Neuron (in vitro differentiated cells): ENCODE measurements around the gene GNPTAB.
"Not testable (repeated sequence)": the region's sequence is repeated elsewhere in the genome, so short reads cannot be mapped to it uniquely, and the experiment has no call there.

Experiments
- H2AFZ ChIP-seq: one replicate; pipeline ENCODE4 v1.6.1; 2013; ENCODE audit warnings: low read depth, mild to moderate bottlenecking, inconsistent platforms, low read length, moderate library complexity
- H3K27me3 ChIP-seq: one replicate; pipeline ENCODE4 v1.6.1; 2013; ENCODE audit warnings: low read length; ENCODE audit not compliant: insufficient read depth
- H3K36me3 ChIP-seq: one replicate; pipeline ENCODE4 v1.6.1; 2013; ENCODE audit warnings: low read length; ENCODE audit not compliant: insufficient read depth
- H3K4me1 ChIP-seq: one replicate; pipeline ENCODE4 v1.6.1; 2013; ENCODE audit warnings: low read length; ENCODE audit not compliant: insufficient read depth
- H3K4me3 ChIP-seq: 2 replicates; pipeline ENCODE4 v1.5.1; 2013; ENCODE audit warnings: mild to moderate bottlenecking, low read length, moderate library complexity
- H3K9me3 ChIP-seq: one replicate; pipeline ENCODE4 v1.6.1; 2013; ENCODE audit warnings: low read length

Gene GNPTAB

DNA sequence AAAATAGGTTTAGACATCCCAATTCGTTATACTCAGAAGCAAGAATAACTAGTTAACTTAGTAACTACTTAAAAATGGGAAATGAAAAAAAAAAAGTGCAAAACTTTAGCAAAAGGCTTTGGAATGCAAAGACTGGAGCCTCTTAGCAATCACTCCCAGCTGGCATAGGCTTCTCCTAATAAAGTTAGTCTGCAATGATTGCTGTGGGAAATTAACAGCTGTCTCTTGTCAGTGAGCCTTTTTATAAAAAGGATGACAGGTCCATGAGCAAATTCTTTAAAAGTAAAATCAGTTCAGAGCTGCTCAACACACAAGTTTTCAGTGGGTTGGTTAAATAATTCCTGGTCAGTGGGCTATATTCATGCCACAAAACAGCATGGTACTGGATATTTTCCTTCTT lies 84.1 kb downstream of the GNPTAB start:
- no peak overlapping the region for H2AFZ ChIP-seq
- no peak overlapping the region for H3K4me3 ChIP-seq
- H3K4me1 ChIP-seq, result no peaks in the 10 kb centered on the region
- H3K36me3 ChIP-seq, result peaks cover 22% of the 10 kb centered on the region
- no peaks in the 10 kb centered on the region for H3K9me3 ChIP-seq
- no peaks in the 10 kb centered on the region for H3K27me3 ChIP-seq

GRCh38 chr12:101746196-101746595 lies 84.6 kb downstream of the GNPTAB start:
- peaks cover 22% of the 10 kb centered on the region for H3K36me3 ChIP-seq
- no peaks in the 10 kb centered on the region for H3K4me1 ChIP-seq
- H3K4me3 ChIP-seq, result no peak overlapping the region
- no peaks in the 10 kb centered on the region for H3K9me3 ChIP-seq
- H2AFZ ChIP-seq, result no peak overlapping the region
- H3K27me3 ChIP-seq, result no peaks in the 10 kb centered on the region

- H3K27me3 ChIP-seq, result no peaks in the 10 kb centered on the region
- peaks cover 22% of the 10 kb centered on the region for H3K36me3 ChIP-seq
- no peaks in the 10 kb centered on the region for H3K4me1 ChIP-seq
- no peak overlapping the region for H2AFZ ChIP-seq
- no peak overlapping the region for H3K4me3 ChIP-seq
- no peaks in the 10 kb centered on the region for H3K9me3 ChIP-seq
Observed at GRCh38 chr12:101745481-101745880, 85.3 kb downstream of the GNPTAB start.

DNA sequence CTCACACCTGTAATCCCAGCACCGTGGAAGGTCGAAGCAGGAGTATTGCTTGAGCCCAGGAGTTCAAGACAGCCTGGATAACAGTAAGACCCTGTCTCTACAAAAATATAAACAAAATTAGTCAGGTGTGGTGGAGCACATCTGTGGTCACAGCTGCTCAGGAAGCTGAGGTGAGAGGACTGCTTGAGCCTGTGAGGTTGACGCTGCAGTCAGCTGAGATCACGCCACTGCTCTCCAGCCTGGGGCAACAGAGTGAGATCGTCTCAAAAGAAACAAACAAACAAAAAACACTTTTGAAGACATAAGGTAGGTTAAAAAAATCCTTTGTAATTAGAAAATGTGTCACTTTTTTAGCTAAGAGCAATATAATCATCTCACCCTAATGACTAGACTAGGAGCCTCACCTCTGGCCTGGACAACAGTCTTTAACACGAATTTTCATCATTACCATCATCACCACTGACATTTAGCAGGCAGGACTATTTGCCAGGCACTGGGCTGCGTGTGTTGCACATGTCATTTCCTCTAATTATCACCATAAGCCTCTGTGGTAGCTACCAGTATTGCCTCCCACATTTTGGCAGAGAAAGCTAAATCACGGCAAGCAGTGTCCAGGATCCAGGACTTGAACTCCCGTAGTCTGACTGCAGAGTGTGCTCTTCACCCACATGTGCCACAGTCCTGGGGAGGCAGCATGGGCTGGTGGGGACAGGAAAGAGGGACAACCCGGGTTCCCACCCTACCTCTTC lies 86.9 kb downstream of the GNPTAB start:
- Histone ChIP-seq H3K27me3 (no peaks in the 10 kb centered on the region), H3K4me3 (no peak overlapping the region), H2AFZ (no peak overlapping the region), H3K4me1 (no peaks in the 10 kb centered on the region), H3K9me3 (peaks cover 3% of the 10 kb centered on the region), H3K36me3 (peaks cover 21% of the 10 kb centered on the region)

GRCh38 chr12:101743242-101743641 lies 87.5 kb downstream of the GNPTAB start:
- H3K9me3 ChIP-seq, result peaks cover 3% of the 10 kb centered on the region
- peaks cover 16% of the 10 kb centered on the region for H3K36me3 ChIP-seq
- H3K4me1 ChIP-seq, result no peaks in the 10 kb centered on the region
- no peak overlapping the region for H2AFZ ChIP-seq
- H3K4me3 ChIP-seq, result no peak overlapping the region
- no peaks in the 10 kb centered on the region for H3K27me3 ChIP-seq

DNA sequence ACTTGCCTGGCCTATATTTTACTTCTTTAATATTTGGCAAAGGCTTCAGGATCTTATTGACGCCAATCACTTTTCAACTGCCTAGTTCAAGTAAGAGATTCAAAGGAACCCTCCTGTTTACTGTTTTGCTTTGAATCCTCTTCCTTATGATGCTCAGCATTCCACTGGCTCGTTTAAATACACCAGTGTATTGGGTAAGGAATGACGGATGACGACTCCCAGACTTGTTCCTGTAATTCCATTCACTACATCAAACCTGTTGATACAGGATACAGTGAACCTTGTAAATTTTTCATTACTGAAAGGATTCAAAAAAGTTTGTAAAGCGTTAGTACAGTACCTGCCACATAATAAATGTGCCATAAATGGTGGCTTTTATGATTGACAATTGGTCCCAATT lies 89.8 kb downstream of the GNPTAB start:
- no peak overlapping the region for H2AFZ ChIP-seq
- H3K4me1 ChIP-seq, result no peaks in the 10 kb centered on the region
- H3K9me3 ChIP-seq, result peaks cover 3% of the 10 kb centered on the region
- H3K4me3 ChIP-seq, result no peak overlapping the region
- no peaks in the 10 kb centered on the region for H3K27me3 ChIP-seq
- peaks cover 11% of the 10 kb centered on the region for H3K36me3 ChIP-seq

- no peak overlapping the region for H2AFZ ChIP-seq
- peaks cover 3% of the 10 kb centered on the region for H3K9me3 ChIP-seq
- no peak overlapping the region for H3K4me3 ChIP-seq
- no peaks in the 10 kb centered on the region for H3K4me1 ChIP-seq
- no peaks in the 10 kb centered on the region for H3K27me3 ChIP-seq
- H3K36me3 ChIP-seq, result peaks cover 11% of the 10 kb centered on the region
Observed at GRCh38 chr12:101740566-101740965, 90.2 kb downstream of the GNPTAB start.

- Histone ChIP-seq H3K9me3 (peaks cover 3% of the 10 kb centered on the region), H3K4me1 (no peaks in the 10 kb centered on the region)
Observed at GRCh38 chr12:101738920-101739665, 91.7 kb downstream of the GNPTAB start, which contains the start of gene SYCP3. Gene SYCP3 (minus strand): TSS chr12:101739462. CDS start chr12:101737935, 1,527 bp downstream.

DNA sequence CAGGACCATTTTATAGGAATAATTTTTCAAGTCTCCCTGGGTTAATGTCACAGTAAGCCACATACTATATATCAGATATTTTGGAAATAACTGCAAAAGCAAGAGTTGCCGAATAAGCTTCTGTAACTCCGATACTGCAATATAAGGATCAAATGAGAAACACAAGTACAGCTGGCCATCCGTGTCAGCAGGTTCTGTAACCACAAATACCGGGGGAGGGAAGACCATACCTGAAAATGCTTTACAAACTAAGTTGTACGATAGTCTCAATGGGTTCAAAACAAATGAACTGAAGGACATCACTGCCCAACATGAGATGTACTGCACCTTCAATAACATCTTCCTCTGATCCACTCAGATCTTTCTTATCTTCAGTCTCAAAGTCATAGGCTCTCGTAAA lies 93.3 kb downstream of the GNPTAB start:
- Histone ChIP-seq H3K4me1 (no peaks in the 10 kb centered on the region), H3K36me3 (no peaks in the 10 kb centered on the region), H3K27me3 (no peaks in the 10 kb centered on the region), H2AFZ (no peak overlapping the region), H3K4me3 (no peak overlapping the region), H3K9me3 (peaks cover 3% of the 10 kb centered on the region)

More at GRCh38 chr12:101738920-101739665, 91.7 kb downstream of the GNPTAB start, which contains the start of gene SYCP3:
- Histone ChIP-seq H2AFZ (no peak within 1 kb of the TSS), H3K4me3 (no peak within 1 kb of the TSS), H3K27me3 (no peaks in the 10 kb centered on the region), H3K36me3 (peaks cover 7% of the 10 kb centered on the region)

- H3K9me3 ChIP-seq, H3K4me3 ChIP-seq, H3K4me1 ChIP-seq, H3K27me3 ChIP-seq, H2AFZ ChIP-seq, H3K36me3 ChIP-seq: not testable (repeated sequence)
Observed at GRCh38 chr12:101734482-101734881, 96.3 kb downstream of the GNPTAB start.

- Histone ChIP-seq H3K4me1 (no peaks in the 10 kb centered on the region), H3K27me3 (no peaks in the 10 kb centered on the region), H3K9me3 (no peaks in the 10 kb centered on the region), H3K36me3 (no peaks in the 10 kb centered on the region), H2AFZ (no peak overlapping the region), H3K4me3 (no peak overlapping the region)
Observed at GRCh38 chr12:101733166-101733565, 97.6 kb downstream of the GNPTAB start.

- Histone ChIP-seq H2AFZ (no peak overlapping the region), H3K4me3 (no peak overlapping the region), H3K27me3 (no peaks in the 10 kb centered on the region), H3K9me3 (no peaks in the 10 kb centered on the region), H3K4me1 (no peaks in the 10 kb centered on the region), H3K36me3 (no peaks in the 10 kb centered on the region)
Observed at GRCh38 chr12:101732318-101732717, 98.4 kb downstream of the GNPTAB start.

DNA sequence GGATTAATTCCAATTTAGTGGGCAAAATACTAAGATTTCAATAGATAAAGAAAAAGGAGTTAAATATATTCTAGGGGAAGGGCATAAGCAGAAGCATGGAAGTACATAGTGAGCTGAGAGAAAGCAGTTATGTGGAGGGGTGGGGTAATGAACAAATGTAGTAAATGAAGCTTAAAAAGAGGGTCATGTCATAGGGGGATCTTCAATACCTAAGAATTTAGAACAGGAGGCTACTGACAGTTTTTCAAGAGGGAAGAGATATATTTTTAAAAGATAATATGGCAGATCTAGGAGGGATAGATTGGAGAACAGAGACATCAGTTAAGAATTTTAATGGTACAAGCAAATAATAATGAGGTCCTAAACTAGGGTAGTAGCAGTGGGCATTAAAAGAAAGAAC lies 100.9 kb downstream of the GNPTAB start:
- no peaks in the 10 kb centered on the region for H3K4me1 ChIP-seq
- peaks cover 3% of the 10 kb centered on the region for H3K36me3 ChIP-seq
- no peaks in the 10 kb centered on the region for H3K9me3 ChIP-seq
- H3K4me3 ChIP-seq, result no peak overlapping the region
- H2AFZ ChIP-seq, result no peak overlapping the region
- no peaks in the 10 kb centered on the region for H3K27me3 ChIP-seq
